Measurements from ENCODE around the gene YIPF2. TPM values are rescaled to one million over a fixed set of nuclear protein-coding genes. Genes with fewer than 3 reads are reported as not detected.

Gene YIPF2
- total RNA-seq, 3 donors from 2014 or later (not counting 1 experiment from before 2014, with no cell fraction given) = 26.4 to 27.8 (median 27.2) TPM

- intact Hi-C loops (cut with micrococcal nuclease) = no loop called here
- no peak overlapping the region for H3K27ac Mint-ChIP-seq
- DNase-seq (no peak), ATAC-seq (no peak)
- peaks cover 19 to 27% of the 10 kb centered on the region in 2 donors for H3K4me1 Mint-ChIP-seq
- peaks cover 9% of the 10 kb centered on the region for H3K4me1 ChIP-seq (ENCODE audit: control insufficient read depth, insufficient read depth, low read length)
- H3K36me3 ChIP-seq (ENCODE audit: control insufficient read depth, insufficient read depth, low read length) = no peaks in the 10 kb centered on the region
- H3K9me3 Mint-ChIP-seq = no peaks in the 10 kb centered on the region
- no peaks in the 10 kb centered on the region for H3K27me3 Mint-ChIP-seq (ENCODE audit: low read depth in 2 of 2)
- WGBS (ENCODE audit: insufficient coverage) = 96% methylated on average over 19 of the region's 19 CpGs
- TF ChIP-seq, protein P1, sequence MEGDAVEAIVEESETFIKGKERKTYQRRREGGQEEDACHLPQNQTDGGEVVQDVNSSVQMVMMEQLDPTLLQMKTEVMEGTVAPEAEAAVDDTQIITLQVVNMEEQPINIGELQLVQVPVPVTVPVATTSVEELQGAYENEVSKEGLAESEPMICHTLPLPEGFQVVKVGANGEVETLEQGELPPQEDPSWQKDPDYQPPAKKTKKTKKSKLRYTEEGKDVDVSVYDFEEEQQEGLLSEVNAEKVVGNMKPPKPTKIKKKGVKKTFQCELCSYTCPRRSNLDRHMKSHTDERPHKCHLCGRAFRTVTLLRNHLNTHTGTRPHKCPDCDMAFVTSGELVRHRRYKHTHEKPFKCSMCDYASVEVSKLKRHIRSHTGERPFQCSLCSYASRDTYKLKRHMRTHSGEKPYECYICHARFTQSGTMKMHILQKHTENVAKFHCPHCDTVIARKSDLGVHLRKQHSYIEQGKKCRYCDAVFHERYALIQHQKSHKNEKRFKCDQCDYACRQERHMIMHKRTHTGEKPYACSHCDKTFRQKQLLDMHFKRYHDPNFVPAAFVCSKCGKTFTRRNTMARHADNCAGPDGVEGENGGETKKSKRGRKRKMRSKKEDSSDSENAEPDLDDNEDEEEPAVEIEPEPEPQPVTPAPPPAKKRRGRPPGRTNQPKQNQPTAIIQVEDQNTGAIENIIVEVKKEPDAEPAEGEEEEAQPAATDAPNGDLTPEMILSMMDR (IDR thresholded peaks at IDR 0.05) = no peak
- no peaks in the 10 kb centered on the region for H3K27me3 ChIP-seq (ENCODE audit: control insufficient read depth, insufficient read depth, low read length)
- no peak overlapping the region for H3K4me3 Mint-ChIP-seq
- no peaks in the 10 kb centered on the region for H3K36me3 Mint-ChIP-seq
- H3K27ac ChIP-seq (ENCODE audit: low read length) = no peak overlapping the region
- H3K4me3 ChIP-seq (ENCODE audit: low read length) = no peak overlapping the region
- no peaks in the 10 kb centered on the region for H3K9me3 ChIP-seq (ENCODE audit: control insufficient read depth, insufficient read depth, low read length)
Observed at GRCh38 chr19:10975374-10976130, 47.1 kb upstream of the YIPF2 start.

DNA sequence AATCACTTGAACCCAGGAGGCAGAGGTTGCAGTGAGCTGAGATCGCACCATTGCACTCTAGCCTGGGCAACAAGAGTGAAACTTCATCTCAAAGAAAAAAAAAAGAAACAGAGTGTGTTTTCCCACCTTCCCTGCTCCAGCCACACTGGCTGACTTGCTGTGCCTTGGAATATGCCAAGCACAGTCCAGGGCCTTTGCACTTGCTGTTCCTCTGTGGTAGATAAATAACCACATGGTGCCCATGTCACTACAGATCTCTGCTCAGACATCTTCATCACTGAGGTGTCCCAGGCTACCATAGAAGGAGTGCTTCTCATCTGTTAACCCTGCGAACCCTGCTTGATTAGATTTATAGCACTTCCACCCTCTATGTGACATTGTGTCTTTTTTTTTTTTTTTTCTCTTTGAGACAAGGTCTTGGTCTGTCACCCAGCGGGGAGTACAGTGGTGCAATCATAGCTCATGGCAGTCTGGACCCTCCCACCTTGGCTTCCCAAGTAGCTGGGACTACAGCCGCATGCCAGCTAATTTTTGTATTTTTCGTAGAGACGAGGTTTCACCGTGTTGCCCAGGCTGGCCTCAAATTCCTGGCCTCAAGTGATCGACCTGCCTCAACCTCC, 42.8 kb upstream of the YIPF2 start:
- H3K27ac ChIP-seq (ENCODE audit: low read length) = no peak overlapping the region
- H3K9me3 Mint-ChIP-seq = no peaks in the 10 kb centered on the region
- H3K4me3 ChIP-seq (ENCODE audit: low read length) = no peak overlapping the region
- ATAC-seq (no peak), DNase-seq (no peak)
- peaks cover 10% of the 10 kb centered on the region for H3K4me1 ChIP-seq (ENCODE audit: control insufficient read depth, insufficient read depth, low read length)
- no peak overlapping the region for H3K4me3 Mint-ChIP-seq
- no peaks in the 10 kb centered on the region for H3K36me3 ChIP-seq (ENCODE audit: control insufficient read depth, insufficient read depth, low read length)
- TF ChIP-seq, protein P1 (IDR thresholded peaks at IDR 0.05) = no peak
- 96% methylated on average over 8 of the region's 8 CpGs for WGBS (ENCODE audit: insufficient coverage)
- intact Hi-C loops (cut with micrococcal nuclease) = no loop called here
- H3K27ac Mint-ChIP-seq = no peak overlapping the region
- no peaks in the 10 kb centered on the region for H3K27me3 ChIP-seq (ENCODE audit: control insufficient read depth, insufficient read depth, low read length)
- H3K36me3 Mint-ChIP-seq = no peaks in the 10 kb centered on the region
- peaks cover 23 to 31% of the 10 kb centered on the region in 2 donors for H3K4me1 Mint-ChIP-seq
- H3K27me3 Mint-ChIP-seq (ENCODE audit: low read depth in 2 of 2) = no peaks in the 10 kb centered on the region
- no peaks in the 10 kb centered on the region for H3K9me3 ChIP-seq (ENCODE audit: control insufficient read depth, insufficient read depth, low read length)

GRCh38 chr19:10968527-10969135, 40.2 kb upstream of the YIPF2 start:
- Mint-ChIP-seq H3K36me3 (no peaks in the 10 kb centered on the region), H3K9me3 (no peaks in the 10 kb centered on the region), H3K27me3 (ENCODE audit: low read depth in 2 of 2) (no peaks in the 10 kb centered on the region), H3K4me1 (peaks cover 25 to 30% of the 10 kb centered on the region in 2 donors), H3K27ac (no peak overlapping the region), H3K4me3 (no peak overlapping the region)
- peak in 1 of 2 donors; percentile 25 for DNase-seq
- no peak overlapping the region for H3K4me3 ChIP-seq (ENCODE audit: low read length)
- TF ChIP-seq, protein P1 (IDR thresholded peaks at IDR 0.05) = no peak
- WGBS (ENCODE audit: insufficient coverage) = 68% methylated on average over 10 of the region's 10 CpGs
- intact Hi-C loops (cut with micrococcal nuclease) = no loop called here
- H3K27me3 ChIP-seq (ENCODE audit: control insufficient read depth, insufficient read depth, low read length) = no peaks in the 10 kb centered on the region
- no peak overlapping the region for H3K27ac ChIP-seq (ENCODE audit: low read length)
- H3K36me3 ChIP-seq (ENCODE audit: control insufficient read depth, insufficient read depth, low read length) = no peaks in the 10 kb centered on the region
- ATAC-seq = no peak
- peaks cover 19% of the 10 kb centered on the region for H3K4me1 ChIP-seq (ENCODE audit: control insufficient read depth, insufficient read depth, low read length)
- no peaks in the 10 kb centered on the region for H3K9me3 ChIP-seq (ENCODE audit: control insufficient read depth, insufficient read depth, low read length)

Measured in natural killer cell (primary cell).